NCI-H510A (cell line): ENCODE data around the gene GPC3.

Experiments
- DNase-seq: peaks from one replicate; lab custom pipeline; 2025; lab: John Stamatoyannopoulos, UW

GPC3 gene

DNA sequence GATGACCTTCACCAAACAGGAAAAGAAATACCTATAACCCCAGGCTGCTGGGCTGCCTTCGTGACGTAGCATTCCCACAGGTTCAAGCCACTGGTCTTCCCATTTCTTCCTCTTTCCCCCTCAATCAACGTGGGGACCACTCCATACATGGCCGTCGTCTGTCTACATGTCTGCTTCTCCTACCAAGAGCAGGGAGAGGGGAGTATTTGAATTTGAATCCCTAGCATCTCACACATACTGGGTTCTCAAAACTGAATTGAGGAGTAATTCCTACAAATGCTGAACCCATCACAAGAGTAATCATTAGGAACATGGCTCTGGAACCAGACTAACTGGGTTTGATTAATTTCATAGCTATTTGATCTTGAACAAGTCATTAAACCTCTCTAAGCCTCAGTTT, 17.3 kb downstream of the GPC3 start:
- no peak for DNase-seq

DNA sequence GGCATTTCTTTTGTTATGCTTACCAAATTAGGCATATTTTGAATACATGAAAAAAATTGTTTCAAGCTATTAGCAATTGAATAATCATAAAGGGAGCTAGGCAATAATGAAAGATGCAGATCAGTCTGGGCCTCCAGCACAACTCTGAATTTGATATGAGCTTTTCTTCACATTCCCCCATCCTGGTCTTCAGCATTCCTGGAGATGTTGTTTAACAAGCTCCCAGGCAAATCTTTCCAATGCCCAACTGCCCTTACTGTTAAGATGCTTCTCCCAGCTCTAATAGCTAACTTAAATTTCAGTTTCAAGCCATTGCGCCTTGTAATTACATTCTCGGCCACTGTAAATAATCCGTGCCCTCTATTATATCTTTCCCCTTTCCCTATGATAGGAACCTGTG, 19.2 kb downstream of the GPC3 start:
- DNase-seq: no peak

DNA sequence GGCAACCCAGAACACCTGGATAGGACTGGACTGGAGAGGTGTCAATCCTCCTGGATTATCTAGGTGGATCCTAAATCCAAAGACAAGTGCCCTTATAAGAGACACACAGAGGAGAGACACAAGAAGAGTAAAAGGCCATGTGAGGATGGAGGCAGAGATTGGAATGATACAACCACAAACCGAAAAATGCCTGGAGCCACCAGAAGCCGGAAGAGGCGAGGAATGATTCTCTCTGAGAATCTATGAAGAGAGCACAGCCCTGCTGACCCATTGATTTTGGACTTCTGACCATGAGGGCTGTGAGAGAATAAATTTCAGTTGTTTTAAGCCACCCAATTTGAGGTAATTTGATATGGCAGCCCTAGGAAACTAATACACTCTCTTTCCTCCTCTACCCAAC, 20.1 kb downstream of the GPC3 start:
- no peak for DNase-seq

- no peak for DNase-seq
Observed at GRCh38 chrX:133961046-133961445, 24.3 kb downstream of the GPC3 start.

- no peak for DNase-seq
Observed at GRCh38 chrX:133959972-133960371, 25.4 kb downstream of the GPC3 start.

GRCh38 chrX:133958997-133959688, 26.3 kb downstream of the GPC3 start:
- DNase-seq: no peak

DNA sequence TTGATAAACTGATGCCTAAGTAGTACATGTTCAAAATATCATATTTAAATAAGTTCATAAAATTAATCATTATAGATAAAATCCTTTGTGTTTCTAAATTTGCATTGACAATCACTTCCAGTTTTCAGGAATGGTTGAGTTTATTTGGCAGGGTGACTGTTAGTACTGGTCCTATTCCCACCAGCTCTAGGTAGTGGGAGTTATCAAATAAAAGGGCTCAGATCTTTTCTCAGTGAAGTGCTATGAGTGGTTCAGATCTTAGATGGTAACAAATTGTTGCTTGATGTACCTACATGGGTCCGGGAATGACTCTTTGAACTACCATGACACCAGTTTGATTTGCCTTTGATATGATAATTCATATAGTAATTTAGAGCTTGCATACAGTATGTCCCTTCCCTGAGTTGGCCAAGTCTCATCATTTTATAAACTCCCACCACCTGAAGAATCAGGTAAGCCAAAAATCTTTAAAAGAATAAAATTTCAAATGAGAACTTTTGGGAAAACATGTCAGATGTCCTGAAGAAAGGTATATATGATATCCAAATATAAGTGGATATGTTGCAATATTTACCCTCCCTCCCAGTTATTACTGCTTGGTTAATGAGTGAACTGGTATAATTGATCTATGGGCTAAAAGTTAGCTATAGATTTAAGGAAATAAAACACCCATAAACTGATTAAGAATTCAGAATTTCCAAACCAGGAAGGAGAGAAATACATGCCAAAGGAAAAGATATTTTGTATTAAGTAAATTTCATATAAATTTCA, 28.6 kb downstream of the GPC3 start:
- no peak for DNase-seq

- DNase-seq: no peak
Observed at GRCh38 chrX:133953785-133954355, 31.5 kb downstream of the GPC3 start.

DNA sequence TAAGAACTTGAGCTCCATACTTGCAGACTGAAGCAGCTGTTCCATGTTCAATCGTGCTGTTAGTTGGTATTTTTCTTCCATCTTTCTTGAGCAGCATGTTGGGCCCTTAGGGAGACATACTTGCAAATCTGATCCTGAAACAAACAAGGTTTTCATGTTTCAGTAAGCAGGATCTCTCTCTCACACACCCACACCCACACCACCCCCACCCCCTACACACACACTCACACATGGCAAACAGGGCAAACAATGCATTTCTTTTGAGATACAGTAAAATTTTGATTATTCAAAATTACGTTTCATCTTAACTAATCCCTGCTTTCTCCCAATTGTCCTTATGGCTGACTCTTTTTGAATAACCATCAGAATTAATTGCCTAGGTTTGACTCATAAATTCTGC, 32.3 kb downstream of the GPC3 start:
- no peak for DNase-seq

DNA sequence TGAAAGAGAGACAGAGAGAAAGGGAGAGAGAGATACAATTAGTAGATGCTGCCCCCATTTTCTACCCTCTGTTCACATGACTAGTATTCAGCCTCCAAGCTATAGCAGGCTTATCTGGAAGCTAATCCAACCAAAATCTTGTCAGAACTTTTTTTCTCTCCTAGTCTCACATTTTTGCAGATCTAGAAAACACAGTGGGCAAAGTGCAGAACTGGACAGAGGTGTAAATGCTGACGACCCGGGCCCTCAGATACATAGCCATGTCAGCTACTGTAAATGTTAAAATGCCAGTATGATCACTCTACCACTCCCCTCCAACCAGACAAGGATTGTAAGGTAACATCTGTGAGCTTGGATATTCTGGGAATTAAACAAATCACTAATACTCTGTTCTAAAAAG, 34.3 kb downstream of the GPC3 start:
- DNase-seq: no peak

GRCh38 chrX:133950214-133950613, 35.2 kb downstream of the GPC3 start:
- no peak for DNase-seq

GRCh38 chrX:133948895-133949294, 36.5 kb downstream of the GPC3 start:
- DNase-seq: no peak

DNA sequence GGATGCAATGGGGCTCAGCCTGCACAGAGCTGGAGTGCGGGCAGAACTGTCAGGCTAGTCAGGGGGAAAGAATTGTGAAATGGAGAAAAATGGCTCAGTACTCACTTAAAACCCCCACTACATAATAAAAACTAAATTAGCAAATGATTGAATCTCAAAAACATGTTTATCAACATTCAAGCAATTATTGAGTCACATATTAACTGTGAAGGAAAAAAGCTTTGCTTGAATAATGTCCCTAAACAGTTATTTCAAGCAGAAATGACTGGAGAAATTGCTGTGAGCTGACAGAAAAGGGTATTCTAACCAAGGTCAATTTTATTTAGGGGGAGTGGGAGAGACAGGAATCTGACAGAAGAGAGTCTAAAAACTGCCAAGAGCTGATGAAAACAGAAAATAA, 37.4 kb downstream of the GPC3 start:
- DNase-seq: no peak

DNA sequence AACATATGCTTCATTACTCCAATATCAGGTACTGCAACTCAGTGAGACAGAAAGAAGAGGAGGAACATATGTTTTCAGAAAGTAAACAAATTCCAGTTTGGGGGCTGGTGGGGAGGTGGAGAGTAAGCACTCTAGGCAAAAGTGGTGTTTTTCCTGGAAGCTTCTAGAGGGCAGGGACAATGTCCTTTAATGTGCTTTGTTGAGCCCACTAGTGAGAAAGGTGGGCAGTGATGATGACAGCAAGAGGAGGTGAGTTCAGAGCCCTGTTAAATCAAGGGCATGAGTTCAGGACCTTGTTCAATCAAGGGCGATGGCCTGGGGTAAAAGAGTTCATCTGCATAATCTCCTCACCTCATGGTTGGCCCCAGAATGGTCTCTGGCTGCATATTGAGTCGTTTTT, 38.4 kb downstream of the GPC3 start:
- DNase-seq: no peak

- no peak for DNase-seq
Observed at GRCh38 chrX:133943507-133943906, 41.9 kb downstream of the GPC3 start.

- no peak for DNase-seq
Observed at GRCh38 chrX:133939655-133940302, 45.6 kb downstream of the GPC3 start.

DNA sequence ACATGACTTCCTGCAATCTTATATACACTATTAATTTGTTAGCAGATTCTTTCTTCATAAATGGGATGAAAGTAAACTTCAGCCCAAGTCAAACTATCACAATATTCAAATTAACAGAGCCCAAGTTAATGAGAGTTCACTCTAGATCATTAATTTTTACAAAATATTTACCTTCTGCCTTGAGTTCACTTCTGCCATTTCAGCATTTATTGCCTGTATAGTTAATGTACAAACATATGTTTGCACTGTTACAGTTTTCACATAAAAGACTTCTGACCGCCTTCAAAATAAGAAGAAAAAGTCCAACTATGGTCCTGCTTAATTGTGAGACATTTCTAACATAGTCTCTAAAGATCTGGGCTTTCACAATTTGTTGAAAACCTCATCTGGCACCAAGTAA, 46.9 kb downstream of the GPC3 start:
- no peak for DNase-seq

GRCh38 chrX:133937022-133937421, 48.4 kb downstream of the GPC3 start:
- no peak for DNase-seq

DNA sequence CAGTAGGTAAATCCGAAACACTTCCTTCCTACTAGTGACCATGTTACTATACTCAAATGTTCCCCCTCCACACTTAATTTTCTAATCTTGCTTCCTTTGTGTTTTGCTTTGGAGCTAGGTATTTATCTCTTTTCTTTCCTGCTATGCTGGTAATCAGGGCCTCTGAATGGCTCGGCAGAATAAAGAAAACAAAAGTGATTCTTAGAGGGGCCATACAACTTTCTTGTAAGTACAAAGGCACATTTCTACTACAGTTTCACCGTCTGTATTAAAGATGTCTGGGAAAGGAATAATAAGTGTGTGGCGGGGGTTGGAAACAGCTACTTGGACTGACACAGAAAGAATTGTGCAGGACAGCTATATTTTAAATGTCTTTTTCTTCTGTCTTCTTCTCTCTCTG, 50.3 kb downstream of the GPC3 start:
- DNase-seq: no peak

- DNase-seq: no peak
Observed at GRCh38 chrX:133933316-133933715, 52.1 kb downstream of the GPC3 start.

GRCh38 chrX:133929836-133930464, 55.4 kb downstream of the GPC3 start:
- DNase-seq: no peak

GRCh38 chrX:133928365-133928764, 57.0 kb downstream of the GPC3 start:
- DNase-seq: no peak
